ENCODE results near the gene SUOX.

- no peak for TF ChIP-seq CTCF (IDR thresholded peaks at IDR 0.05; ENCODE audit: low read depth, low read length)
- TF ChIP-seq EZH2phosphoT487 (IDR thresholded peaks at IDR 0.05; ENCODE audit: low read depth): no peak
Measured at GRCh38 chr12:56007564-56008559, 10.8 kb downstream of the SUOX start.
